HepG2 (cell line): ENCODE measurements around the gene RBX1. TPM values are rescaled to one million over a fixed set of nuclear protein-coding genes. Genes with fewer than 3 reads are reported as not detected.

Experiments used
- ATAC-seq: fragments of 200-7000 bp; cut with Tn5 transposase; 3 replicates; pipeline ENCODE4 v1.9.1; 2020; ENCODE audit warnings: mild to moderate bottlenecking, moderate library complexity
- BruUV-seq: library from RNA; stranded (reverse); fragments of 400-500 nt; replicated peaks from 2 replicates; lab custom pipeline; 2021; lab: Mats Ljungman, UMichigan
- CTCF ChIA-PET: fragments of 300-600 bp; formaldehyde crosslinking; extraction: SDS; loops from one replicate; lab custom pipeline; 2021; ENCODE audit warnings: low total read pairs, inconsistent platforms, low intra/inter-chr PET ratio; lab: Yijun Ruan, JAX
- POLR2A ChIA-PET: fragments of 350-600 bp; sonication (Branson Sonifier 250); formaldehyde crosslinking; loops from one replicate; lab custom pipeline; 2020; ENCODE audit warnings: antibody characterized with exemption, inconsistent platforms; lab: Yijun Ruan, JAX
- DNase-seq: peaks from one replicate; pipeline ENCODE4 v3.0.0-alpha.2; 2015; ENCODE audit warnings: low spot score
- FAIRE-seq: peaks from 3 replicates; lab custom pipeline; 2011; peaks lifted over from hg19 to GRCh38; lab: Jason Lieb, UNC
- H2AFZ ChIP-seq: one replicate; pipeline ENCODE4 v1.6.1; 2011; ENCODE audit warnings: low read length, inconsistent platforms
- H3K27ac ChIP-seq: fragments of 300-600 bp; 3 replicates; pipeline ENCODE4 v1.8.0; 2011; ENCODE audit warnings: mixed run types, mild to moderate bottlenecking, mixed read lengths, low read length, inconsistent platforms; ENCODE audit not compliant: insufficient read depth; ENCODE audit errors: extremely low read length
- H3K27me3 ChIP-seq, 2 experiments: fragments of 200-600 bp in 1 of 2; 2 replicates in 1 of 2; 3 replicates in 1 of 2; pipeline versions ENCODE4 v1.6.0 to v1.8.0; 2011; ENCODE audit warnings: low read length in 2 of 2, mild to moderate bottlenecking in 2 of 2, moderate library complexity in 2 of 2, inconsistent platforms in 1 of 2; ENCODE audit not compliant: insufficient read depth in 2 of 2, control insufficient read depth in 1 of 2
- H3K36me3 ChIP-seq, 2 experiments: fragments of 200-600 bp in 1 of 2; replicated peaks in 1 of 2; 2 replicates in 1 of 2; 3 replicates in 1 of 2; pipeline versions ENCODE4 v1.5.1 to v1.8.0; 2011; ENCODE audit warnings: low read length in 2 of 2, inconsistent platforms in 1 of 2; ENCODE audit not compliant: insufficient read depth in 2 of 2, control insufficient read depth in 1 of 2
- H3K4me1 ChIP-seq: 2 replicates; pipeline ENCODE4 v1.5.1; 2012; ENCODE audit warnings: low read length, inconsistent platforms; ENCODE audit not compliant: insufficient read depth
- H3K4me2 ChIP-seq: 2 replicates; pipeline ENCODE4 v1.6.0; 2011; ENCODE audit warnings: low read depth, low read length, inconsistent platforms
- H3K4me3 ChIP-seq, 3 experiments: fragments of 200-600 bp in 1 of 3; sonication (generic), shearing (Covaris generic) in 1 of 3; replicated peaks in 1 of 3; 2 replicates each; pipeline ENCODE4 v1.5.1; 2011 to 2016; ENCODE audit warnings: low read length in 3 of 3, inconsistent platforms in 2 of 3, low read depth in 2 of 3, mild to moderate bottlenecking in 2 of 3, control low read depth in 1 of 3, mixed read lengths in 1 of 3; ENCODE audit not compliant: insufficient read depth in 1 of 3
- H3K79me2 ChIP-seq: one replicate; pipeline ENCODE4 v1.6.1; 2011; ENCODE audit warnings: low read length, inconsistent platforms; ENCODE audit not compliant: insufficient read depth
- H3K9ac ChIP-seq: 2 replicates; pipeline ENCODE4 v1.6.0; 2011; ENCODE audit warnings: mild to moderate bottlenecking, low read depth, low read length, inconsistent platforms; ENCODE audit not compliant: insufficient read depth
- H3K9me3 ChIP-seq: 2 replicates; pipeline ENCODE4 v1.5.1; 2012; ENCODE audit warnings: mild to moderate bottlenecking, low read length
- H4K20me1 ChIP-seq: 2 replicates; pipeline ENCODE4 v1.6.0; 2011; ENCODE audit warnings: inconsistent platforms, mild to moderate bottlenecking, low read length, moderate library complexity; ENCODE audit not compliant: insufficient read depth
- ATF7 ChIP-seq, 2 experiments: fragments of 450-650 bp in 1 of 2; sonication (generic) in 1 of 2; formaldehyde crosslinking in 1 of 2; IDR thresholded peaks; 2 replicates each; pipeline versions ENCODE4 v1.4.0 to v1.6.1; 2016 to 2020; ENCODE audit warnings: antibody characterized with exemption in 1 of 2, mild to moderate bottlenecking in 1 of 2, missing genetic modification reagents in 1 of 2
- CAMTA2 ChIP-seq: sonication (generic); formaldehyde crosslinking; IDR thresholded peaks from 2 replicates; pipeline ENCODE4 v1.4.0; 2020; ENCODE audit warnings: mild to moderate bottlenecking, missing genetic modification reagents, borderline replicate concordance
- CBX2 ChIP-seq, 2 experiments: fragments of 200-600 bp in 1 of 2; sonication (generic); formaldehyde crosslinking in 1 of 2; IDR thresholded peaks; 2 replicates each; pipeline versions ENCODE4 v1.7.0 to v1.8.1; 2018 to 2022; ENCODE audit warnings: low read depth in 2 of 2, low read length in 1 of 2, mild to moderate bottlenecking in 1 of 2, missing genetic modification reagents in 1 of 2
- CCAR2 ChIP-seq: fragments of 200-400 bp; formaldehyde crosslinking; optimal IDR thresholded peaks from 2 replicates; pipeline ENCODE3; 2018; ENCODE audit warnings: low read depth, mild to moderate bottlenecking, low read length, moderate library complexity
- EZH2 ChIP-seq: conservative IDR thresholded peaks from 2 replicates; pipeline ENCODE4 v1.6.1; 2012; ENCODE audit warnings: mild to moderate bottlenecking, low read depth, low read length, moderate library complexity
- FOXK1 ChIP-seq: sonication (generic); formaldehyde crosslinking; IDR thresholded peaks from 2 replicates; pipeline ENCODE4 v1.4.0; 2020; ENCODE audit warnings: low read depth, missing genetic modification reagents, borderline replicate concordance
- KDM4B ChIP-seq: sonication (generic); formaldehyde crosslinking; IDR thresholded peaks from 2 replicates; pipeline ENCODE4 v1.4.0; 2020; ENCODE audit warnings: missing genetic modification reagents
- NFE2 ChIP-seq: sonication (generic); formaldehyde crosslinking; IDR thresholded peaks from 2 replicates; pipeline ENCODE4 v1.4.0; 2020; ENCODE audit warnings: missing genetic modification reagents
- POLR2A ChIP-seq, 2 experiments: IDR thresholded peaks; 2 replicates each; pipeline ENCODE4 v1.6.1; 2011; ENCODE audit warnings: low read depth in 2 of 2, low read length in 2 of 2, mild to moderate bottlenecking in 1 of 2, moderate library complexity in 1 of 2; ENCODE audit not compliant: insufficient read depth in 1 of 2
- SUZ12 ChIP-seq: fragments of 150-350 bp; IDR thresholded peaks from 2 replicates; pipeline ENCODE4 v1.6.1; 2014; ENCODE audit warnings: low read depth, low read length
- ZNF17 ChIP-seq: sonication (generic); formaldehyde crosslinking; IDR thresholded peaks from 2 replicates; pipeline ENCODE4 v1.5.0; 2020; ENCODE audit warnings: mild to moderate bottlenecking, missing genetic modification reagents
- ZNF207 ChIP-seq: fragments of 450-650 bp; IDR thresholded peaks from 2 replicates; pipeline ENCODE4 v1.6.1; 2016; ENCODE audit warnings: antibody characterized with exemption, borderline replicate concordance
- ZNF225 ChIP-seq: sonication (generic); formaldehyde crosslinking; IDR thresholded peaks from 2 replicates; pipeline ENCODE4 v1.4.0; 2020; ENCODE audit warnings: mild to moderate bottlenecking, missing genetic modification reagents
- ZSCAN21 ChIP-seq: sonication (generic); formaldehyde crosslinking; IDR thresholded peaks from 2 replicates; pipeline ENCODE4 v1.8.0; 2022; ENCODE audit warnings: mild to moderate bottlenecking, missing genetic modification reagents, moderate library complexity, borderline replicate concordance
- WGBS: methylation state at CpG from one replicate; pipeline ENCODE4 v1.1.6; 2017; ENCODE audit warnings: low lambda C conversion rate; 5-methylcytosine and 5-hydroxymethylcytosine counted together
- in situ Hi-C: cut with HindIII; loops from 2 replicates; pipeline ENCODE4 v1.10.0; 2017; ENCODE audit warnings: low pct_unique_long_range_greater_than_20kb; ENCODE audit not compliant: extremely low pct_ligation_motif_present
- intact Hi-C: fragments of 100-400 bp; cut with micrococcal nuclease; formaldehyde crosslinking; loops from one replicate; pipeline ENCODE4 v1.10.0; 2022; ENCODE audit not compliant: unreplicated experiment
- polyA plus RNA-seq, 8 experiments: library from polyadenylated mRNA; depleted of rRNA in 3 of 8; stranded (reverse) in 7 of 8; unstranded in 1 of 8; fragments of >200 nt; fragmentation: Illumina TruSeq in 4 of 8; extraction: Trizol in 4 of 8; gene quantifications; 2 replicates each; pipeline versions ENCODE4 v1.2.1 to v1.2.3, GENCODE V29; 2011 to 2016; ENCODE audit warnings: low read depth in 4 of 8, missing spikeins in 1 of 8, mixed read lengths in 1 of 8; ENCODE audit not compliant: insufficient read depth in 1 of 8
- total RNA-seq, 5 experiments: library from RNA; depleted of rRNA; stranded (reverse); fragments of >200 nt; fragmentation: Illumina TruSeq; extraction: Trizol; gene quantifications; 2 replicates each; pipeline ENCODE4 v1.2.3, GENCODE V29; 2016; ENCODE audit warnings: low read depth in 1 of 5
- TF ChIP-seq, protein P1 (sequence below): sonication (generic); formaldehyde crosslinking; IDR thresholded peaks from 2 replicates; pipeline ENCODE4 v1.5.1; 2020; ENCODE audit warnings: mild to moderate bottlenecking, missing genetic modification reagents, moderate library complexity
- TF ChIP-seq, protein P2 (sequence below): sonication (generic); formaldehyde crosslinking; IDR thresholded peaks from 2 replicates; pipeline ENCODE4 v1.5.0; 2020; ENCODE audit warnings: mild to moderate bottlenecking, missing genetic modification reagents
- TF ChIP-seq, protein P3 (sequence below): IDR thresholded peaks from 2 replicates; pipeline ENCODE4 v1.6.1; 2012; ENCODE audit warnings: inconsistent platforms

The RBX1 gene
- total and polyA plus RNA-seq, 2 of the 13 experiments (the other 11 are each of a cell fraction or from before 2014, with no cell fraction given) = 84.9 to 90.2 TPM

- intact Hi-C loops (no loop called here), in situ Hi-C loops (no loop called here)
- FAIRE-seq (no peak), ATAC-seq (peak; percentile 8; the same call in 2 of the 3 replicates), DNase-seq (no peak)
- BruUV-seq = no TSS peak
- POLR2A ChIA-PET = interaction anchor here (0.6 to 3.1 kb wide), 13 partner anchors 10 to 360 kb away, joined by 3 to 50 read pairs (median 15); partner anchors contain the start of genes EP300, RBX1, ST13 and TEF
- H3K27ac ChIP-seq = peak overlapping the region; percentile 75
- H3K36me3 ChIP-seq = no peaks in the 10 kb centered on the region
- H3K27me3 ChIP-seq = peaks cover 2 to 9% of the 10 kb centered on the region in 2 experiments; a peak in 2 of 5 replicates
- 29% methylated on average over 15 of the region's 19 CpGs for WGBS
- H3K9me3 ChIP-seq = no peaks in the 10 kb centered on the region
- CTCF ChIA-PET = no interaction called here
- H3K4me3 ChIP-seq = peak overlapping the region; percentile 66 to 88 (median 75)
- no peak overlapping the region for H2AFZ ChIP-seq
- H4K20me1 ChIP-seq = no peaks in the 10 kb centered on the region
- H3K9ac ChIP-seq = peak overlapping the region; percentile 74
- peak overlapping the region; percentile 95 for H3K4me2 ChIP-seq
- H3K4me1 ChIP-seq = peaks cover 33% of the 10 kb centered on the region
- H3K79me2 ChIP-seq = no peaks in the 10 kb centered on the region
- TF ChIP-seq KDM4B (CRISPR knock-in tag) = no peak
- TF ChIP-seq SUZ12 = no peak
- TF ChIP-seq CCAR2 = no peak
- TF ChIP-seq ZNF225 (CRISPR knock-in tag) = no peak
- TF ChIP-seq NFE2 (CRISPR knock-in tag) = no peak
- no peak for TF ChIP-seq ATF7 (IDR thresholded peaks at IDR 0.05)
- TF ChIP-seq ATF7 (CRISPR knock-in tag; IDR thresholded peaks at IDR 0.05) = no peak
- TF ChIP-seq, protein P1, sequence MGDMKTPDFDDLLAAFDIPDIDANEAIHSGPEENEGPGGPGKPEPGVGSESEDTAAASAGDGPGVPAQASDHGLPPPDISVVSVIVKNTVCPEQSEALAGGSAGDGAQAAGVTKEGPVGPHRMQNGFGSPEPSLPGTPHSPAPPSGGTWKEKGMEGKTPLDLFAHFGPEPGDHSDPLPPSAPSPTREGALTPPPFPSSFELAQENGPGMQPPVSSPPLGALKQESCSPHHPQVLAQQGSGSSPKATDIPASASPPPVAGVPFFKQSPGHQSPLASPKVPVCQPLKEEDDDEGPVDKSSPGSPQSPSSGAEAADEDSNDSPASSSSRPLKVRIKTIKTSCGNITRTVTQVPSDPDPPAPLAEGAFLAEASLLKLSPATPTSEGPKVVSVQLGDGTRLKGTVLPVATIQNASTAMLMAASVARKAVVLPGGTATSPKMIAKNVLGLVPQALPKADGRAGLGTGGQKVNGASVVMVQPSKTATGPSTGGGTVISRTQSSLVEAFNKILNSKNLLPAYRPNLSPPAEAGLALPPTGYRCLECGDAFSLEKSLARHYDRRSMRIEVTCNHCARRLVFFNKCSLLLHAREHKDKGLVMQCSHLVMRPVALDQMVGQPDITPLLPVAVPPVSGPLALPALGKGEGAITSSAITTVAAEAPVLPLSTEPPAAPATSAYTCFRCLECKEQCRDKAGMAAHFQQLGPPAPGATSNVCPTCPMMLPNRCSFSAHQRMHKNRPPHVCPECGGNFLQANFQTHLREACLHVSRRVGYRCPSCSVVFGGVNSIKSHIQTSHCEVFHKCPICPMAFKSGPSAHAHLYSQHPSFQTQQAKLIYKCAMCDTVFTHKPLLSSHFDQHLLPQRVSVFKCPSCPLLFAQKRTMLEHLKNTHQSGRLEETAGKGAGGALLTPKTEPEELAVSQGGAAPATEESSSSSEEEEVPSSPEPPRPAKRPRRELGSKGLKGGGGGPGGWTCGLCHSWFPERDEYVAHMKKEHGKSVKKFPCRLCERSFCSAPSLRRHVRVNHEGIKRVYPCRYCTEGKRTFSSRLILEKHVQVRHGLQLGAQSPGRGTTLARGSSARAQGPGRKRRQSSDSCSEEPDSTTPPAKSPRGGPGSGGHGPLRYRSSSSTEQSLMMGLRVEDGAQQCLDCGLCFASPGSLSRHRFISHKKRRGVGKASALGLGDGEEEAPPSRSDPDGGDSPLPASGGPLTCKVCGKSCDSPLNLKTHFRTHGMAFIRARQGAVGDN (CRISPR knock-in tag) = peak; percentile 37; the same call in 1 of the 2 replicates
- TF ChIP-seq, protein P2, sequence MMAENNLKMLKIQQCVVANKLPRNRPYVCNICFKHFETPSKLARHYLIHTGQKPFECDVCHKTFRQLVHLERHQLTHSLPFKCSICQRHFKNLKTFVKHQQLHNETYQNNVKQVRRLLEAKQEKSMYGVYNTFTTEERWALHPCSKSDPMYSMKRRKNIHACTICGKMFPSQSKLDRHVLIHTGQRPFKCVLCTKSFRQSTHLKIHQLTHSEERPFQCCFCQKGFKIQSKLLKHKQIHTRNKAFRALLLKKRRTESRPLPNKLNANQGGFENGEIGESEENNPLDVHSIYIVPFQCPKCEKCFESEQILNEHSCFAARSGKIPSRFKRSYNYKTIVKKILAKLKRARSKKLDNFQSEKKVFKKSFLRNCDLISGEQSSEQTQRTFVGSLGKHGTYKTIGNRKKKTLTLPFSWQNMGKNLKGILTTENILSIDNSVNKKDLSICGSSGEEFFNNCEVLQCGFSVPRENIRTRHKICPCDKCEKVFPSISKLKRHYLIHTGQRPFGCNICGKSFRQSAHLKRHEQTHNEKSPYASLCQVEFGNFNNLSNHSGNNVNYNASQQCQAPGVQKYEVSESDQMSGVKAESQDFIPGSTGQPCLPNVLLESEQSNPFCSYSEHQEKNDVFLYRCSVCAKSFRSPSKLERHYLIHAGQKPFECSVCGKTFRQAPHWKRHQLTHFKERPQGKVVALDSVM (CRISPR knock-in tag) = peak; percentile 1; the same call in 1 of the 2 replicates
- TF ChIP-seq CBX2 (IDR thresholded peaks at IDR 0.05; ENCODE audit: low read depth, low read length) = no peak
- TF ChIP-seq CBX2 (CRISPR knock-in tag; IDR thresholded peaks at IDR 0.05; ENCODE audit: low read depth) = no peak
- no peak for TF ChIP-seq ZSCAN21
- no peak for TF ChIP-seq ZNF17 (CRISPR knock-in tag)
- TF ChIP-seq EZH2 = no peak
- no peak for TF ChIP-seq FOXK1
- 0 out of 4 replicates have a peak, but pooled peaks of 1 of the 2 experiments have one; percentile 8 for TF ChIP-seq POLR2A (IDR thresholded peaks at IDR 0.05; ENCODE audit: insufficient read depth in 1 of 2, low read depth in 2 of 2, low read length in 2 of 2)
- no peak for TF ChIP-seq CAMTA2 (CRISPR knock-in tag)
- TF ChIP-seq, protein P3, sequence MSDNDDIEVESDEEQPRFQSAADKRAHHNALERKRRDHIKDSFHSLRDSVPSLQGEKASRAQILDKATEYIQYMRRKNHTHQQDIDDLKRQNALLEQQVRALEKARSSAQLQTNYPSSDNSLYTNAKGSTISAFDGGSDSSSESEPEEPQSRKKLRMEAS = peak; percentile 10; the same call in 1 of the 2 replicates
- TF ChIP-seq ZNF207 = no peak
These were observed 70.0 kb downstream of the RBX1 start for GRCh38 chr22:41021061-41021612.
